Activated CD4-positive, alpha-beta T cell treated with anti-CD3 and anti-CD28 coated beads for 48 hours (primary cell): Measurements from ENCODE around the gene CMC4.
A peak's percentile ranks its signal among the peaks of the same experiment; 100 is the strongest.

ENCODE experiments used
- DNase-seq: peaks from one replicate; pipeline ENCODE4 v3.0.0-alpha.2; 2020

Gene CMC4

GRCh38 chrX:155052738-155053498, 18.0 kb downstream of the CMC4 start:
- DNase-seq = no peak

- DNase-seq = peak; percentile 57
Observed at GRCh38 chrX:155048977-155049619, 21.8 kb downstream of the CMC4 start.

- no peak for DNase-seq
Observed at GRCh38 chrX:155046811-155047528, 24.0 kb downstream of the CMC4 start.

DNA sequence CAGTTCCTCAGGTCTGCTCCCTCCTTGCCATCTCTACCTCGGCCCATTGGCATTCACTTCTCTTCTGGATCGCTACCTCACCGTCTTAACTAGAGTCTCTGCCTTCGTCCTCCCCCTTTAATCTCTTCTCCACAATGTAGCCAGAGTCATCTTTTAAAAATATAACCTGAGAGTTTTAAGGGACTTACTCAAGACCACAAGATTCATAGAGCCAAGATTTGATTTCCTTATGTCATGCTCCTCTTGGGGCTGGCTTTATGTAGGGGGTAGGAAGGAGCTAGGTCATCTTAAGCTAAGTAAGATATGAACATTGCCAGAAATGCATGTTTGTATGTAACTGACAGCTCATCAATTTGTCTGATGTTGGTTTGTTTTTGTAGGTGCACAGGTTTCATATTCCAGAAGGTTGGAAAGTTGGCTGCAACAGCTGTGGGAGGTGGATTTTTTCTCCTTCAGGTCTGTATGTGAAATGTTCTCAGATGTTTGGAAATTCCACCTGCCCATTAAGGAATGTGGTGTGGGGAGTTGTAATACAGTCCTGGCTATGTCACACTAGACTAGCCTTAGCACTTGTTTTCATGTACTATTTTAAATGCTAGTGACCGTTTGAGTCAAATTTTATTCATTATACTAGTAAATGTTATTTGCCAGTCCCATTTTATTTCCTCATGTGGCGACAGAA, 24.7 kb downstream of the CMC4 start:
- DNase-seq = no peak

DNA sequence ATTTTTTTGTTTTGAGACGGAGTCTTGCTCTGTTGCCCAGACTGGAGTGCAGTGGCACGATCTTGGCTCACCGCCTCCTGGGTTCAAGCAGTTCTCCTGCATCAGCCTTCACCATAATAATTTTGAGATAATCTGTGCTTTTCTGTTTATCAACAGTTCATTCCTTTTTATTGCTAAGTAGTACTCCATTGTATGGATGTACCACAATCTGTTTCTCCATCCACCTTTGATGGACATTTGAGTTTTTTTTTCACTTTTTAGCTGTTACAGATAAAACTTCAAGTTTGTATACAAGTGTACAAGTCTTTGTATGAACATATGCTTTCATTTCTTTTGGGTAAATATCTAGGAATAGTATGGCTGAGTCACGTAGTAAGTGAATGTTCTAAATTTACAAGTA, 35.2 kb downstream of the CMC4 start:
- DNase-seq = no peak

- no peak for DNase-seq
Observed at GRCh38 chrX:155031657-155032056, 39.3 kb downstream of the CMC4 start.

- DNase-seq = no peak
Observed at GRCh38 chrX:155028877-155029291, 42.1 kb downstream of the CMC4 start.

GRCh38 chrX:155028129-155028528, 42.8 kb downstream of the CMC4 start:
- DNase-seq = no peak

DNA sequence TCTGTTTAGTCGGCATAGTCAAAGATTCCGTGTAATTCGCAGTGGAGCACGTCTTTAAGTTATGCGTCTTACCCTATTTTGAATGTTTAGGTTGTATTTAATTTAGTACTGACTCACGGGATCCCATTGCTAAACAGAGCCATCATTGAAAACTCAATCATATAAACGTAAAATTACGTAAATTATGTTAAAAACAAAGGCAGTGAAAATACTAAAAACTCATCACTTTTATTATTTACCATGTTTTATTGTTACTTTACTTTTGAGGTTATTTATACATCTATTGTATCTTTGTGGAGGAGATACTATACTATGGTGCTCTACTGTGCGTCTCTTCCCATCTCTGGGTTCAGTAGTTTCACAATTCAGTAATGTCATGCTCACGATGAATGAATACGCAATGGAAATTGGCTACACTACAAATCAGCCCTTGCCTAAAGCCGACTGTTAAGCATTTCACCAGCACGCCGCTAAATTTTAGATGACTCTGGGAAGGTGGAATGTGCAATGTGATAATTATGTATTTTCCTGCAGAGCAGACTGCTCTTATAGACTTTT, 43.3 kb downstream of the CMC4 start:
- DNase-seq = peak; percentile 12

DNA sequence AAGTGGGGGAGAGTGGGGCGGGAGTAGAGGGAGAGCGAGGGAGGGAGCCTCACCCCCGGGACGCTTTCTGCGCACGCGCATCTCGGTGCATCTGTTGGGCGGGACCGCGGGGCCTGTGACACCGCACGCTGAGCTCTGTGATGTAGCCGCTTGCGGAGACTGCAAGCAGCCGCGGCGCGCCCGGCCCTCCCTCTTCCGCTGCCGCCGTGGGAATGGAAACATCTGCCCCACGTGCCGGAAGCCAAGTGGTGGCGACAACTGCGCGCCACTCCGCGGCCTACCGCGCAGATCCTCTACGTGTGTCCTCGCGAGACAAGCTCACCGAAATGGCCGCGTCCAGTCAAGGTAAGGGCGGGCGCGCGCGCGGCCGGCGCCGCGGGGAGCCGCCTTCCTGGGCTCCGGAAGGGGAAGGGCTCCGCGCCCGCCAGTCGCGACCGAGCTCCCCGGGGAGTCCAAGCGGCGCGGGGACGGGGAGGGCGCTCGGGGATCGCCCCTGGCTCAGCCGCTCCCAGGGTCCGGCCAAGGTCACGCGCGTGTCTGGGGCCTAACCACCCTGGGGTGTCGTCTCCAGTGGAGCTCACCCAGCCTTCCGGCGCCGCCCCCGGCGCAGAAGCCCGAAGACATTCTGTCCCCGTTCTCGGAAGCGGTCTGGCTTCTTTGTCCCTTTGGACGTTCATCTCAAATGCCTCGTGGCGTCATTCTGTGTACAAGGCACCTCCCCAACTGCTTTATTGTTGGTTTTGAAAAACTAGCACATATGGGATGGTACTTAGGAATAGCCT, 44.0 kb downstream of the CMC4 start, which contains the start of gene FUNDC2:
Gene FUNDC2 (plus strand): TSS at position 118 of the 782 bp plus-strand sequence. CDS start 95 bp downstream, at position 213.
- peak; percentile 93 for DNase-seq

GRCh38 chrX:155026420-155026726, 44.6 kb downstream of the CMC4 start:
- DNase-seq = no peak

GRCh38 chrX:155023907-155024833, 46.8 kb downstream of the CMC4 start:
- no peak for DNase-seq

GRCh38 chrX:155022585-155022984, 48.4 kb downstream of the CMC4 start, which contains the start of gene F8:
TSS of gene F8 (minus strand) at chrX:155022723. CDS start at chrX:155022552, 171 bp downstream.
- DNase-seq = no peak

GRCh38 chrX:155020591-155020990, 50.3 kb downstream of the CMC4 start:
- no peak for DNase-seq
